Measurements from ENCODE around the gene CAND1.

CAND1 gene

DNA sequence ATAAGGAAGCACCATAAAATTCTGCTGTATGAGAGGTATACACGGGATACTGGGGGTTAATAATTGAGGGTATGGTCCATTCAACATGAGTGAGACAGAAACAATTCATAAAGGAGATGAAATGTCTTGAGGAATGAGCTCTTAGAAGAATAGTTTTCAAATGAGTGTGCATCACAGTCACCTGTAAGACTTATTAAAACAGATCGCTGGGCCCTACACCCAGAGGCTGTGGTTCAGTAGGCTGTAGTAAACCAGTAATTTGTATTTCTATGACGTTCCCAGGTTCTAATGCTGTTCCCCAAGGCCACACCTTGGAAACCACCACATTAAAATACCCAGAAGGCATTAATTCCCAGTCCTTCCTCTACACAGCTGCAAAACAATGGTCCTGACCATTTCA lies 49.6 kb downstream of the CAND1 start:
- no peaks in the 10 kb centered on the region for H3K9me3 ChIP-seq (ENCODE audit: insufficient read depth, low read depth, low read length)
- H3K4me1 ChIP-seq (ENCODE audit: insufficient read depth, low read length, poor library complexity, severe bottlenecking): no peaks in the 10 kb centered on the region
- H3K36me3 ChIP-seq (ENCODE audit: insufficient read depth, low read length): peaks cover 14% of the 10 kb centered on the region; the same call in 1 of the 2 replicates
- no peak overlapping the region for H2AFZ ChIP-seq (ENCODE audit: low read length)
- H3F3A ChIP-seq (ENCODE audit: low read depth): no peaks in the 10 kb centered on the region
- TF ChIP-seq EZH2phosphoT487 (IDR thresholded peaks at IDR 0.05; ENCODE audit: borderline replicate concordance): no peak
- no peak overlapping the region for H3K4me3 ChIP-seq (ENCODE audit: low read length, poor library complexity, severe bottlenecking)
- H3K4me2 ChIP-seq (ENCODE audit: low read depth, low read length, poor library complexity, severe bottlenecking): no peak overlapping the region
- H3K27me3 ChIP-seq (ENCODE audit: insufficient read depth, low read length, poor library complexity, severe bottlenecking): no peaks in the 10 kb centered on the region
- no peaks in the 10 kb centered on the region for H4K20me1 ChIP-seq (ENCODE audit: insufficient read depth, low read length, poor library complexity, severe bottlenecking)
- no peaks in the 10 kb centered on the region for H3K9me2 ChIP-seq (replicated peaks; ENCODE audit: low read depth, low read length)
- H3K79me2 ChIP-seq (ENCODE audit: insufficient read depth, low read length): no peaks in the 10 kb centered on the region
- H3K9ac ChIP-seq (ENCODE audit: low read depth, low read length, poor library complexity, severe bottlenecking): no peak overlapping the region

DNA sequence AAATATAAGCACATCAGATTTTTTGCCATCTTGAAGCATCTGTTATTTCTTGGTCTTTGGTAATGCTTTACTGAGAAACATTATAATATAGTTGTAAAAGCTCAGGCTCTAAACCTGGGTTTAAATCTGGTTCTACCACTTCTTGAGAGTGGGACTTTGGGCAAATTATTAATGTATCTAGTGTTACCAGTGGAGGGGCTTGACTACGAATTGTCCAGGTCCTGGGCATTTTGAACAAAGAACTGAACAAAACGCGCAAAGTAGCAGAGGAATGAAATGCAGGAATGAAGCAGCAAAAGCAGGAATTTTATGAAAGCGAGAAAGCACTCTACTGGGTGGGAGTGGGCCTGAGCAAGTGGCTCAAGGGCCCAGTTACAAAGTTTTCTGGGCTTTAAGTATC lies 50.8 kb downstream of the CAND1 start:
- no peaks in the 10 kb centered on the region for H3F3A ChIP-seq (ENCODE audit: low read depth)
- no peak overlapping the region for H3K9ac ChIP-seq (ENCODE audit: low read depth, low read length, poor library complexity, severe bottlenecking)
- no peak overlapping the region for H2AFZ ChIP-seq (ENCODE audit: low read length)
- no peaks in the 10 kb centered on the region for H3K4me1 ChIP-seq (ENCODE audit: insufficient read depth, low read length, poor library complexity, severe bottlenecking)
- no peaks in the 10 kb centered on the region for H4K20me1 ChIP-seq (ENCODE audit: insufficient read depth, low read length, poor library complexity, severe bottlenecking)
- TF ChIP-seq, protein P1, sequence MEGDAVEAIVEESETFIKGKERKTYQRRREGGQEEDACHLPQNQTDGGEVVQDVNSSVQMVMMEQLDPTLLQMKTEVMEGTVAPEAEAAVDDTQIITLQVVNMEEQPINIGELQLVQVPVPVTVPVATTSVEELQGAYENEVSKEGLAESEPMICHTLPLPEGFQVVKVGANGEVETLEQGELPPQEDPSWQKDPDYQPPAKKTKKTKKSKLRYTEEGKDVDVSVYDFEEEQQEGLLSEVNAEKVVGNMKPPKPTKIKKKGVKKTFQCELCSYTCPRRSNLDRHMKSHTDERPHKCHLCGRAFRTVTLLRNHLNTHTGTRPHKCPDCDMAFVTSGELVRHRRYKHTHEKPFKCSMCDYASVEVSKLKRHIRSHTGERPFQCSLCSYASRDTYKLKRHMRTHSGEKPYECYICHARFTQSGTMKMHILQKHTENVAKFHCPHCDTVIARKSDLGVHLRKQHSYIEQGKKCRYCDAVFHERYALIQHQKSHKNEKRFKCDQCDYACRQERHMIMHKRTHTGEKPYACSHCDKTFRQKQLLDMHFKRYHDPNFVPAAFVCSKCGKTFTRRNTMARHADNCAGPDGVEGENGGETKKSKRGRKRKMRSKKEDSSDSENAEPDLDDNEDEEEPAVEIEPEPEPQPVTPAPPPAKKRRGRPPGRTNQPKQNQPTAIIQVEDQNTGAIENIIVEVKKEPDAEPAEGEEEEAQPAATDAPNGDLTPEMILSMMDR (conservative IDR thresholded peaks at IDR 0.05; ENCODE audit: low read length): no peak
- TF ChIP-seq EZH2phosphoT487 (IDR thresholded peaks at IDR 0.05; ENCODE audit: borderline replicate concordance): no peak
- H3K79me2 ChIP-seq (ENCODE audit: insufficient read depth, low read length): no peaks in the 10 kb centered on the region
- H3K36me3 ChIP-seq (ENCODE audit: insufficient read depth, low read length): 0 out of 2 replicates have a peak, but pooled peaks cover 4% of the 10 kb centered on the region
- H3K4me3 ChIP-seq (ENCODE audit: low read length, poor library complexity, severe bottlenecking): no peak overlapping the region
- H3K27me3 ChIP-seq (ENCODE audit: insufficient read depth, low read length, poor library complexity, severe bottlenecking): no peaks in the 10 kb centered on the region
- no peak overlapping the region for H3K4me2 ChIP-seq (ENCODE audit: low read depth, low read length, poor library complexity, severe bottlenecking)
- H3K9me3 ChIP-seq (ENCODE audit: insufficient read depth, low read depth, low read length): no peaks in the 10 kb centered on the region
- H3K9me2 ChIP-seq (replicated peaks; ENCODE audit: low read depth, low read length): no peaks in the 10 kb centered on the region

DNA sequence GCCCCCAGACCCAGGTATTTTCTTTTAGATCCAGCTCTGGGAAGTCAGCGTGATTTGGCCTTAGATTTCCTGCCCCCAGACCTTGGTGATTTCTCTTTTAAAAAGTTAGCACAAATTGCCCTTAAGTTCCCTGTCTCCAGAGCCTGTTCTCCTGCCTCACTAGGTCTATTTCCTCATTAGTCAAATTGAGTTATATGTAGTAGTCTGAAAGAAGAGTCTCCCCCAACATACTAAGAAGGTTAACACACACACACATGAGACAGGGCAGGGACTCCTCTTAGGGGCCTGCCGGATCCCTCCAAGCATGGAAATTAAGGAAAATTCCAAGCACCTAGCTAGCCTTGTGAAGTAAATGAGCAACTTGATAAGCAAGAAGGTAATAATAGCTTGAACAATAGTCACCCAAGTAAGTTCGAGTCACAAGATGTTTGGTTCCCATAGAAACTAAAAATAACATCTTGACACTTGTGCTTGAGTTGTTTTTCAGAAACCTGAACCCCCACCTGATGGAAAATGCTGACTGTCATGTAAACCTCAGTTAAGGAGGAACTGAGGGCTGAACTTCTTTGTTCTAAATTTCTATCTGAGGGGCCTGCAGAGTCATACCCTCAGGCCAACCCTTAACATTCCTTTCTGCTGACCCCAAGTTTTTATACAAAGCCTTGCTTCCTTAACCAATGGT lies 51.6 kb downstream of the CAND1 start:
- Histone ChIP-seq H3F3A (ENCODE audit: low read depth) (no peaks in the 10 kb centered on the region), H3K9ac (ENCODE audit: low read depth, low read length, poor library complexity, severe bottlenecking) (no peak overlapping the region), H3K4me3 (ENCODE audit: low read length, poor library complexity, severe bottlenecking) (no peak overlapping the region), H4K20me1 (ENCODE audit: insufficient read depth, low read length, poor library complexity, severe bottlenecking) (no peaks in the 10 kb centered on the region), H3K36me3 (ENCODE audit: insufficient read depth, low read length) (0 out of 2 replicates have a peak, but pooled peaks cover 4% of the 10 kb centered on the region), H3K9me3 (ENCODE audit: insufficient read depth, low read depth, low read length) (no peaks in the 10 kb centered on the region), H3K9me2 (replicated peaks; ENCODE audit: low read depth, low read length) (no peaks in the 10 kb centered on the region), H3K27me3 (ENCODE audit: insufficient read depth, low read length, poor library complexity, severe bottlenecking) (no peaks in the 10 kb centered on the region), H2AFZ (ENCODE audit: low read length) (no peak overlapping the region), H3K4me2 (ENCODE audit: low read depth, low read length, poor library complexity, severe bottlenecking) (no peak overlapping the region), H3K79me2 (ENCODE audit: insufficient read depth, low read length) (no peaks in the 10 kb centered on the region), H3K4me1 (ENCODE audit: insufficient read depth, low read length, poor library complexity, severe bottlenecking) (no peaks in the 10 kb centered on the region)
- TF ChIP-seq, protein P1 (conservative IDR thresholded peaks at IDR 0.05; ENCODE audit: low read length): no peak
- no peak for TF ChIP-seq EZH2phosphoT487 (IDR thresholded peaks at IDR 0.05; ENCODE audit: borderline replicate concordance)

DNA sequence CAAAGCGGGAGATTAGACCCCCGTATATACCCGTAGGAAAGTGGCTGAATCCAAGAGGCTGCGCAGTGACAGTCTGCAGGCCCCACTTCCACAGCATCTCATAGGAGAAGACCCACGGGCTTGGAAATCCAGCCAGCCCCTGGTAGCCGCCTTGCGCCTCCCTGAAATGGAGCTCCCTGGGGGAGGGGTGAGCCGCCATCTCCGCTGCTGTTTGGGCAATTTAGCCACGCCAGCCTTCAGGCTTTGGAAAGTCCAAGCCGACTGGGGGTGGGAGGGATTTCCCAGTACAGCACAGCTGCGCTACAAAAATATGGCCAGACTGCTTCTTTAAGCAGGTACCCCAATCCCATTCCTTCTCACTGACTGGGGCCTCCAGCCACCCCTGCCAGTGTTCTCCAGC lies 53.4 kb downstream of the CAND1 start:
- no peak overlapping the region for H3K4me2 ChIP-seq (ENCODE audit: low read depth, low read length, poor library complexity, severe bottlenecking)
- H3K9ac ChIP-seq (ENCODE audit: low read depth, low read length, poor library complexity, severe bottlenecking): no peak overlapping the region
- 0 out of 2 replicates have a peak, but pooled peaks cover 4% of the 10 kb centered on the region for H3K36me3 ChIP-seq (ENCODE audit: insufficient read depth, low read length)
- H3K9me3 ChIP-seq (ENCODE audit: insufficient read depth, low read depth, low read length): no peaks in the 10 kb centered on the region
- H3K4me1 ChIP-seq (ENCODE audit: insufficient read depth, low read length, poor library complexity, severe bottlenecking): no peaks in the 10 kb centered on the region
- H2AFZ ChIP-seq (ENCODE audit: low read length): no peak overlapping the region
- no peaks in the 10 kb centered on the region for H3F3A ChIP-seq (ENCODE audit: low read depth)
- no peaks in the 10 kb centered on the region for H3K9me2 ChIP-seq (replicated peaks; ENCODE audit: low read depth, low read length)
- TF ChIP-seq, protein P1 (conservative IDR thresholded peaks at IDR 0.05; ENCODE audit: low read length): no peak
- TF ChIP-seq EZH2phosphoT487 (IDR thresholded peaks at IDR 0.05; ENCODE audit: borderline replicate concordance): no peak
- H3K27me3 ChIP-seq (ENCODE audit: insufficient read depth, low read length, poor library complexity, severe bottlenecking): no peaks in the 10 kb centered on the region
- H4K20me1 ChIP-seq (ENCODE audit: insufficient read depth, low read length, poor library complexity, severe bottlenecking): no peaks in the 10 kb centered on the region
- no peak overlapping the region for H3K4me3 ChIP-seq (ENCODE audit: low read length, poor library complexity, severe bottlenecking)
- no peaks in the 10 kb centered on the region for H3K79me2 ChIP-seq (ENCODE audit: insufficient read depth, low read length)
